GM21528 (cell line): ENCODE data around the gene WNK2.

Experiments
- ATAC-seq: cut with Tn5 transposase; IDR thresholded peaks from one replicate; pipeline ENCODE4 v1.9.1; 2021; ENCODE audit warnings: mild to moderate bottlenecking, moderate library complexity; ENCODE audit not compliant: unreplicated experiment, low FRiP score

The WNK2 gene

DNA sequence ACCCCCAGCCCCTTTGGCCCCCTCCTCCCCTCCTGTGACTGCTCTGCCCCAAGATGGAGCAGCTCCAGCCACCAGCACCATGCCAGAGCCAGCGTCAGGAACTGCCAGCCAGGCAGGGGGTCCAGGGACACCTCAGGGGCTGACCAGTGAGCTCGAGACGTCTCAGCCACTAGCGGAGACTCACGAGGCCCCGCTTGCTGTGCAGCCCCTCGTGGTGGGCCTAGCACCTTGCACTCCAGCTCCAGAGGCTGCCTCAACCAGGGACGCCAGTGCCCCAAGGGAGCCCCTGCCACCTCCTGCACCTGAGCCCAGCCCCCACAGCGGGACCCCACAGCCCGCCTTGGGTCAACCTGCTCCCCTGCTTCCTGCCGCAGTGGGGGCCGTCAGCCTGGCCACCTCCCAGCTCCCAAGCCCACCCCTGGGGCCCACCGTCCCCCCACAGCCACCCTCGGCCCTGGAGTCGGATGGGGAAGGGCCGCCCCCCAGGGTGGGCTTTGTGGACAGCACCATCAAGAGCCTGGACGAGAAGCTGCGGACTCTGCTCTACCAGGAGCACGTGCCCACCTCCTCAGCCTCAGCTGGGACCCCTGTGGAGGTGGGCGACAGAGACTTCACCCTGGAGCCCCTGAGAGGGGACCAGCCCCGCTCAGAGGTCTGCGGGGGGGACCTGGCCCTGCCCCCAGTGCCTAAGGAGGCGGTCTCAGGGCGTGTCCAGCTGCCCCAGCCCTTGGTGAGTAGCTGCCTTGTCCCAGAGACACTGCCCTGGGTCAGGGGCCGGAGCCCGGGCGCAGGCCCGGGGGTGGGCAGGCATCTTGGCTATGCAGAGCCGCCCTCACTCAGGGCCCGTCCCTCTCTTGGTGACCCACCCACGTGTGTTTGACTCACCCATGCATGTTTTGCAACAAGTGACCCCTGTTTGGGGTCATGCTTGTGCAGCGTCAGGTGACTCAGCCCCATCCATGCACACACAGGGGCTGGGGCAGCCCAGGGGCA, 105.2 kb downstream of the WNK2 start:
- no peak for ATAC-seq

DNA sequence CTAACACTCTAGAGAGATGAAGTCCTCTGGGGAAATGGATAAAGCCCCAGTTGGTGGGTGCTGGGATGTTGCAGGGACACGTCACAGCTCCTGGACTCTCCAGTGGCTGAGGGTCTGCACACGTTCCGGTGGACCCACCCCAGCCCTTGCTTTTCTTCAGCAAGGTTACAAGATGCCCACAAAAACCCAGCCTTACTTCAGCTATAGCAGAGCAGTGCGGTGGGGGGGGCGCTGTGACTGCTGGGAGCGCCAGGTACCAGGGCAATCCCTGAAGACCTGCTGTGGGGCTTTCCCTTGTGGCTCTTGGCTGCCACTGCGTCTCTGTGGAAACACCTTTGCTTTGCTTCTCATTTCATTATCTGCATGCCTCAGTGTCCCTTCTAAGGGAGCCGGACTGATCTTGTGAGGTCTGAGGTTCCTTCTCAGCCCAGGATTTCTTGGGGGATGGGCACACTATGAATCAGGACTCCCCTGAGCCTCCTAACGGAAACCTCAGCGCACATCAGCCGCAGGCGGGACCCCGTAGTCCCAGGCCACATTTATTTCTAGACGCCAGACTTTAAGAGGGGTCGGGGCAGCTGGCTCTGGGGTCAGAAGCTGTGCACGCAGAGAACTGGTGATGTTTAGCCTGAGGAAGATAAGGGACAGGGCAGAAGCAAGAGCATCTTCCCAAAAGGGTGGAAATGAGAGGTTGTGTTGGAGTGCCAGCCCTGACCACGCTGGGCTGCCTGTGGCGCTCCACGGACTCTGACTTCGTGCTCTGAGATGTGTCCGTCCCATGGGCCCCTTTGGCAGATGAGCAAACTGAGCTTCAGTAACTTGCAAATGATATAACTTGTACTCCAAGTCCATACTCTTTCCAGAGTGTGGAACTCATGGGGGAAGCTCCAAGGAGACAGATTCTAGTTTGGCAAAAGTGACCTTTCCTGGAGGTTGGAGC, 106.8 kb downstream of the WNK2 start:
- no peak for ATAC-seq

DNA sequence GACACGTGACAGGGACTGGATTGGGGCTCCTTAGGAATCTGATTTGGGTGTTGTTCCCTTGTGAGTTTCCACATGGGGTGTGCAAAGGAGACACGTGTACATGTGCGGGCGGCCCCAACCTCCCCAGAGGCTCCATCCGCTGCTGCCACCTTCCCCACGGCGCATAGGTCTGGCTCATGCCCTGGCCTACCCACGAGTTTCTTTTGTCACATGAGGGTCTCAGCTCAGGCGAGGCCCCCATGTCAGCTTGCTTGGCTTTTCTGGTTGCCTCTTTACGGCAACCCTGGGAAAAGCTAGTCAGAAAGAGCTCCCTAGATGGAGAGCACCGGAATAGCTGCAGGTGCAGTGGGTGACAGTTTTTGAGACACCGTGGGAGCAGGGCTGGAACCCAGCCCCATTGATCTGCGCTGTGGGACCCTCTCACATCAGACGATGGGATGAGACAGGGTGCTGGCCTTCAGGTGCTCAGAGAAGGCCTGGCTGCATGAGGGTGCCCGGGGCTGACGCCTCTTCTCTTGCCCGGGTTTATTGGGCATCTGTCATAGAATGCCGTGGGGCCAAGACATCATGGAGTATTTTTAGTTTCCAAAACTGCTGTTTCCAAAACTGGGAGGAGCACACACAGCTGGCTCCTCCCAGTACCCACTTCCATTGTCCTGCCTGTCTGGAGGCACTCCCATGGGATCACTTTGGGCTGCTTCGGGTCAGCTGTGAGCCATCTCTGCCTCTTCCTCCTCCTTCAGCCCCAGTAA, 107.8 kb downstream of the WNK2 start:
- no peak for ATAC-seq

DNA sequence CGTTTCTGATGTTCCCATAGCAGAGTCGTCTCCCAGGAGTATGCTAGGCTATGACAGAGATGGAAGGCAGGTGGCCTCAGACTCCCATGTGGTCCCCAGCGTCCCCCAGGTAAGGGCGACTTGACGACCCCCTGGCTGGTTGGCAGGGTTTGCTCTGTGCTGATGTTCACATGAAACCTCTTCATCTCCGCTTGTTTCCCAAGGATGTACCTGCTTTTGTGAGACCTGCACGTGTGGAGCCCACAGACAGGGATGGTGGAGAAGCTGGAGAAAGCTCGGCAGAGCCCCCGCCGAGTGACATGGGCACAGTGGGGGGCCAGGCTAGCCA, 108.3 kb downstream of the WNK2 start:
- no peak for ATAC-seq

DNA sequence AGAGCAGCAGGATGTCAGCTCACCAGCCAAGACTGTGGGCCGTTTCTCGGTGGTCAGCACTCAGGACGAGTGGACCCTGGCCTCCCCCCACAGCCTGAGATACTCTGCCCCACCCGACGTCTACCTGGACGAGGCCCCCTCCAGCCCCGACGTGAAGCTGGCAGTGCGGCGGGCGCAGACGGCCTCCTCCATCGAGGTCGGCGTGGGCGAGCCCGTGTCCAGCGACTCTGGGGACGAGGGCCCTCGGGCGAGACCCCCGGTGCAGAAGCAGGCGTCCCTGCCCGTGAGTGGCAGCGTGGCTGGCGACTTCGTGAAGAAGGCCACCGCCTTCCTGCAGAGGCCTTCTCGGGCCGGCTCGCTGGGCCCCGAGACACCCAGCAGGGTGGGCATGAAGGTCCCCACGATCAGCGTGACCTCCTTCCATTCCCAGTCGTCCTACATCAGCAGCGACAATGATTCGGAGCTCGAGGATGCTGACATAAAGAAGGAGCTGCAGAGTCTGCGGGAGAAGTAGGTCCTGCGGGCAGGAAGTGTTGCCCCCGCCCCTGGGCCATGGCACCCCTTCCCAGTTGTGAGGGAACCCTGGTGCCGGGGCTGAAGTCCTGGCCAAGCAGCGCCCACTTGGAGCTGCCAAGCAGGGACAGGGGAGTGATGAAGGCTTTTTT, 108.9 kb downstream of the WNK2 start:
- no peak for ATAC-seq

DNA sequence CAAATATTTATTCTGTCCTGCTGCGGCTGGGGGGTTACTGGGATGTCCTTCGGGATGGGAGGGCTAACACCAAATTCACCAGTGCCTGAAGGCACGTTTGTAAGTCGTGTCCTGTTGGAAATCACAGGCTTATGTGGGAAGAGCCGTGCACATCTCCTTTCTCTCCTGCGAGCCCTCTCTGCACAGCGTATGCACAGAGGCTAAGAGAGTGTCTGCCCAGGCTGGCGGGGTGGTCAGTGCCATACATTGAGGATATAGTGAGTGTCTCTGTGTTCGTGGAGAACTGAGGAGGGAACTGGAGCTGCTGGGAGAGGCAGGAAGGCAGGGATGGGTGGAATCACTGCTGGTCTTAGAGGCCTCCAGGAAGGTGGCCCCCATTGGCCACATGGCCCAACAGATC, 110.1 kb downstream of the WNK2 start:
- no peak for ATAC-seq

DNA sequence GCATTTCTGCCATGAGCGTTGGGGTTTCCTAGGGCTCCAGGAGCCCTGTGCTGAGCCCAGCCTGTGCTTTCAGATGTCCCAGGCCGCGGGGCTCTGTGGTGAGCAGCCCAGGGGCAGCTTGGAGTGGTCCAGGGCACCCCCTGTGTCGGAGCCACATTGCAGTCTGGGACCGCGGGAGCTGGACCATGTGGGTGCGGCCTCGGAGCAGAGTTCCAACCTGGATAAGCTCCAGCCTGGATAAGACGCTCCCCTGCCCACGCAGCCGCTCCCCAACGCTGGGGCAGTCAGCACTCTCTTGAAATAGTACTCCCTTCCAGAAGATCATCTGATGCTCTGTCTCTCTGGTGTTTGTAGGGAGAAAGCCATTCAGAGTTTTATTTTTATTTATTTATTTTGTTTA, 111.1 kb downstream of the WNK2 start:
- no peak for ATAC-seq

DNA sequence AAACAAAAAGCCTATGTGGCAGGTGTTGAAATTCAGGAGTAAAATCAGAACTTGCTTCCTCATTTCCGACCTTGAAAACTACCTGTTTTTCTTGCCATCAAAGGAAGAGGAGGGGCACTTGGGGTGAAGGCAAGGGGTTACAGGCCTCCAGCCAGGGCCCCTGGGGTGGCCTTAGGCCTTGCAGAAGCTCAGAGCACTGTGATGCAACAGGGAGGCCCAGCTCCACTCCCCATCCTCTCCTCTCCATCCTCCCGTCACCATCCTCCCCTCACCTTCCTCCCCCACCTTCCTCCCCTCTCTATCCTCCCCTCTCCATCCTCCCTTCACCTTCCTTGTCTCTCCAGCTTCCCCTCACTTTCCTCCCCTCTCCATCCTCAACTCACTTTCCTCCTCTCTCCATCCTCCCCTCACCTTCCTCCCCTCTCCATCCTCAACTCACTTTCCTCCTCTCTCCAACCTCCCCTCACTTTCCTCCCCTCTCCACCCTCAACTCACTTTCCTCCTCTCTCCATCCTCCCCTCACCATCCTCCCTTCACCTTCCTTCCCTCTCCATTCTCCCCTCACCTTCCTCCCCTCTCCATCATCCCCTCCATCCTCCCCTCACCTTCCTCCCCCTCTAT, 111.6 kb downstream of the WNK2 start:
- no peak for ATAC-seq

DNA sequence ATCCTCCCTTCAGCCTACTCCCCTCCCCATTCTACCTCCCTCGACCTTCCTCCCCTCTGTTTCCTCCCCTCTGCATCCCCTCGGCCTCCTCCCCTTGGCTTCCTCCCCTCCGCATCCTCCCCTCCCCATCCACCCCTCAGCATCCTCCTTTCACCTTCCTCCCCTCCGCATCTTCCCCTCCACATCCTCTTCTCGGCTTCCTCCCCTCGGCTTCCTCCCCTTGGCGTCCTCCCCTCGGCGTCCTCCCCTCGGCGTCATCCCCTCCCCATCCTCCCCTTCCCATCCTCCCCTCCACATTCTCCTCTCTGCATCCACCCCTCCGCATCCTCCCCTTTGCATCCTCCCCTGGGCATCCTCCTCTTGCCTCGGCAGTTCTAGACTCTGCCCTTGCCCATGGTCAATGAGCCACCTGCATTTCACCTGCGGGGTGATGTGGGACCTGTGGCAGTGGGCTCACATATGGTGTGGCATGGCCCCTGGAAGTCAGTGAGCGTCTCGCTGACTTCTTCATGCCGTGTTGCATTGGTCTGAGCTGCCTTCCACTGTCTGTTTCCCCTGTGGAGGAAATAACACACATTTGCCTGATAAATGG, 113.0 kb downstream of the WNK2 start:
- no peak for ATAC-seq

DNA sequence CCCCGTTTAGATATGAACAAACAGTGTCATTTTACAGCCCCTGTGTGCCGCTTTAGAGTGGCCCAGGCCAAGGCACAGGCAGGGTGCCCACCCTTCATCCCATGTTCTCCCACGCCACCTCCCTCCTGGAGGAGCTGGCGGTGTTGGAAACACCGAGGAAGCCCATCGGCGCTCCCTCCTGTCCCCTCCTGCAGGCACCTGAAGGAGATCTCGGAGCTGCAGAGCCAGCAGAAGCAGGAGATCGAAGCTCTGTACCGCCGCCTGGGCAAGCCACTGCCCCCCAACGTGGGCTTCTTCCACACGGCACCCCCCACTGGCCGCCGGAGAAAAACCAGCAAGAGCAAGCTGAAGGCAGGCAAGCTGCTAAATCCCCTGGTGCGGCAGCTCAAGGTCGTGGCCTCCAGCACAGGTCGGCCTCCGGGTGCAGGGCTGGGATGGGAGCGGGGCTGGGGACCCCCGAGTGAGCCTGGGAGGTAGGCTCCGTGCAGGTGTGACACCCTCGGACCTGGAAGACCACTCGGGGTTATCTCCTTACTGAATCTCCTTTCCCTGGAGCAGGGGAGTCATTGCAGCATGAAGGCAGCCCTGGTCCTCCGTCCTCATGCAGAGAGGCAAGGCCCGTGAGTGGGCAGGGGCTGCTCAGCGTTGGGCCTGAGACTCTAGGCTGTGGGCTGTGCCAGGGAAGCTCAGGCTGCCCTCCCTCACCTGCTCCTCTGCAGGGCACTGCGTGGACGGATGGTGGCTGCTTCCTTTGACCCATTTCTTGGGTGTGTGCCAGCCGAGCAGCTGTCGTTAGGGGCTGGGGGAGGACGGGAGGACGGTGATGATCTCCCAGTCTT, 113.9 kb downstream of the WNK2 start:
- no peak for ATAC-seq

DNA sequence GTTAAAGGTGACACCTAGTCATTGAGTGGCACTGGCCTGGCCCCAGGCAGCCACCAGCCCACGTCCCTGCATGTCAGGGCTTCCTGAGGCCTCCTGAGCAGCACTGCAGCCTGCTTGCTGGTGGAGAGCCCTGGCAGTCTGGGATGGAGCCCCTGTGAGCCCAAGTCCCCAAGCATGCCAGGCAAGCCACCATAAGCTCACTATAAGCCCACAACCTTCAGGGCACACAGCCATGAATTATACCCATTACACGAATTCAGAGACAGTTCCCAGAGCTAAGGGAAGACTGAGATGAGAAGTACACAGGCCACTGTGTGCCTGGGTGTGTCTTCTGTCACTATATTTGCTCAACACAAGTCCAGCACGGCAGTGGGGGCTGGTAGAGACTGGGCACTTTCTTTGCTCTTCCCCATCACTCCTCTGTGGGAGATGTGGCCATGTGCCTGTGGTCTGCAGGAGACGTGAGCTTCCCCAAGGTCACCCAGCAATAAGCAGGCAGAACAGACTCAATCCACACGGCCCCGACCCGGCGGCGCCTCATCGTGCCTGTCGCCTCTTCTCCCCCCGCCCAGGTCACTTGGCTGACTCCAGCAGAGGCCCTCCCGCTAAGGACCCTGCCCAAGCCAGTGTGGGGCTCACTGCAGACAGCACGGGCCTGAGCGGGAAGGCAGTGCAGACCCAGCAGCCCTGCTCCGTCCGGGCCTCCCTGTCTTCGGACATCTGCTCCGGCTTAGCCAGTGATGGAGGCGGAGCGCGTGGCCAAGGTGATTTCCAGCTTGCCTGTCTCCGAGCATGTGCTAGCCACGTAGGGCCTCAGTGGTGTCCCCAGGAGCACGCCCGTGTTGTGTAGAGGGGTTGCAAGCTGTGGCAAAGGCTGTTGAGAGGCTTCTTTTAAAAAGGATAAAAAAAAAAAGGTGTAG, 114.8 kb downstream of the WNK2 start:
- ATAC-seq, result no peak

DNA sequence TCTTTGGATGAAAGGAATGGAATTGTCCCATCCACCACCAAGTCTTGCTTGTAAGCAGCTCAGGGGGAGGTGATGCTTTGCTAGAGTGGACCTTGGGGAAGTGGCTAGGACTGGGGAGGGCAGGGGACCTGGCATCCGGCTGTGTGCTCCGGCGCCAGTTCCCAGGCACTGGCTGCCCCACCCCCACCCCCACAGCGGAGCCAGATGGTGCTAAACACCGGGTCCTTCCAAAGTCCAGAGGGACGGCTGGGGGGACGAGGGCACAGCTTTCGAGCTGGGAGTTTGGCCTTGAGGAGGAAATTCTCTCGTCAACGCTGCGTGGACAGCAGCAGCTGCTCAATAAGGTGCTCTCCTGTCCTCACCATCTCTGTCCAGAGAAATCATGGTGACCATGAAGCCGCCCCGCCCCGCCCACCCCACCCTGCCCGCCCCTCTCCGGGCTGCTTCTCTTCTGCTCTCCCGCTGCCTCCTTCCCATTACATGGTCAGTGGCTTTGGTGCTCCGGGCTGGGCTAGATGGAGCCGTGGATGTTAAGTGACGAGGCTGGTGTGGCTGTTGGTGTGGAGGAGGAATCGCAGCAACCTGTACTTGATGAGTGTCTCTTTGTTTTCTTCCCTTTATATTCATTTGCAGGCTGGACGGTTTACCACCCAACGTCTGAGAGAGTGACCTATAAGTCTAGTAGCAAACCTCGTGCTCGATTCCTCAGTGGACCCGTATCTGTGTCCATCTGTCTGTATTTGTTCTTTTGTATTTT, 115.7 kb downstream of the WNK2 start:
- no peak for ATAC-seq

DNA sequence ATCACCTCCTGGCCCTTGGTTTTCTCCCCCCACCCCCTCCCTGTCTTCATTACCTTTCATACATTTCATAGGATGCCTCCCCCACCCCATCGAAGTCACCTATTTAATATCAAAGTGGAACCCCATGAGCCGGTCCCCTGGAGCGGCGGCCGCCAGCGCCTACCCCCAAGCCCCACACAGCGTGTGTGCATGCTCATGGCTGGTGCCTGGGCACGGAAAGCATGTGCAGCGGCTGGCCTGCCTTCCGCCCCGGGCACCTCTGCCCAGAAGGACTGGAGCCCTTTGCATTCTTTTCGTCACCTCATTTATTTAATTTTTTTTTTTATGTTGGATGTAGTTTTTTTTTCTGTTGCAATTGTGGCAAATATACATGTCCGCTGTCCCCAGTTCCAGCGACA, 116.2 kb downstream of the WNK2 start:
- no peak for ATAC-seq

DNA sequence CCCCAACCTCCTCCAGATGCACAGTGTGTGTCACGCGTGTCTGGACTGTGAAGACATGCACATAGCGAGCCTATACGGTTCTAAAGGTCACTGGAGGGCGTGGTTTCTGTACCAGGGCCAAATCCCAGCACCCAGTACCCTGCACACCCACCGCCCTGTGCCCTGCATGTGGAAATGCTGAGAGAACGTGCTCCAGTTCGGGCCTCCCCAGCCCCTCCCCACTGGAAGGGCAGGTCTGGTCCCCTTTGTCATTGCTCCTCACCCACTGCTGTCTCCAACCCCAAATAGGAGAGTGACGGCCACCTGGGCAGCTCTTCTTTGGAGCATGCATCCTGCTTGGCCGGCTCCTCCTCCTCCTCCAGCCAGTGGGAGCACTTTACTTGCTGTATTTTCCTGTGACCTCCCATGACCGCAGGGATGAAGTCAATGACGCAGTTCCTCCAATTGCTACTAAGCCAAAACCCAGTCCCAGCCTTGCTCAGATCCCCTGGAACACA, 116.7 kb downstream of the WNK2 start:
- no peak for ATAC-seq

DNA sequence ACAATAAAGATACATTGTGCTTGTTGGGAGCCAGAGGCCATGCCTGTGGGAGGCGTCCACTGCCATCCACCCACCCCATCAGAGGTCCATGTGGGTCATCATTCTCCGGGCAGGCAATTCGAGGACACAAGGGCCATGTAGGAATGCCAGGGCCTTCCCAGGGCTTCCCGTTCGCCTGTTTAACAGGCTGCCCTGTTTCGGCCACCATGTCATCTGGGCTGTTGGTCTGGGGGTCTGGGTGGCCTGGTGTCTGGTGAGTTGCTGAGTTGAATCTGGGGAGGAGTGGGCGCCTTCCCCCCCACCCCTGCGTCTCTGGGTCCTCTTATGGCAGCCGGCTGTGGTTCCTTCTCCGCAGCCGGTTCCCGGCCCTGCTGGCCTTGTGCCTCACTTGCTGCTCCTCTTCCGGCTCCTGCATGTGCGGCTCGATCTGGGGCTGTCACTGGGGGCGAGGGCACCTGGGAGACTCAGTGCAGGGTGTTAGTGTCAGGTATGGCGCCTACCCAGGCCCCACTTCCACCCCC, 117.4 kb downstream of the WNK2 start:
- ATAC-seq, result no peak

DNA sequence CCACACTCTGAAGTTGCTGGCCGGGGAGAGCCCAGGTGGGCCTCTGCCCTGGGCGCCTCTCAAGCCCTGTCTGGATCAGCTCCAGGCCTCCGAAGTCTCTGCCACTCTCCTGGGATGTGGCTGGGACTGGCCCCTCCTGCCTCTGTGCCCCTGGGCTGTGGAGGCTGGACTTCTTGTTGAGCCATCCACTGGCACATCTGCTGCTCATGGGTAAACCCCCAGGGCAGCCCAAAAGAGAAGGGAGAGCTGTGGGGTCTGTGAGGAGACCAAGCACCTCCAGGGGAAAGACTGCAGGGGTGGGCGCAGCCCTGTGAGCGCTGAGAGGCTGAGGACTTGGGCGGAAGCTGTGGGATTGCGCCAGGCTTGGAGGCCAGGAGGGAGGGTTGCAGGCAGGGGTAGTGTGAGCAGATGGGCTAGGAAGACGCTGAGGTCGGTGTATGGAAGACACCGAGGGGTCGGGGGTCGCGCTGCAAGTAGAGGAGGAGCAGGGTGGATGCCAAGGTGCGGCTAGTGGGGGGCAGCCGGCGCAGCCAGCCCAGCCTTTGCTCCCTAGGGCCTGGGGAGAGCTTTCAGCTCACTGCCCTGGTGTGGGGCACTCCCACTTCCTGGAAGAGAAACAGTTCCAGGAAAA, 118.1 kb downstream of the WNK2 start:
- ATAC-seq, result no peak
